PC-3 (cell line): ENCODE data around the gene P3R3URF. TPM values are rescaled to one million over a fixed set of nuclear protein-coding genes. Genes with fewer than 3 reads are reported as not detected.

Experiments
- ATAC-seq: fragments of 200-7000 bp; cut with Tn5 transposase; 2 replicates; pipeline ENCODE4 v1.9.1; 2020; ENCODE audit warnings: mild to moderate bottlenecking, moderate library complexity
- BruUV-seq: library from RNA; stranded (reverse); fragments of 400-500 nt; replicated peaks from 2 replicates; lab custom pipeline; 2021; lab: Mats Ljungman, UMichigan
- CTCF ChIA-PET: fragments of 300-600 bp; sonication (Branson Sonifier 250); formaldehyde crosslinking; loops from one replicate; lab custom pipeline; 2022; ENCODE audit warnings: antibody characterized with exemption; lab: Charles Lee
- POLR2A ChIA-PET: fragments of 300-600 bp; sonication (Branson Sonifier 250); formaldehyde crosslinking; loops from one replicate; lab custom pipeline; 2022; ENCODE audit warnings: antibody characterized with exemption; ENCODE audit not compliant: unreplicated experiment; lab: Charles Lee
- DNase-seq: peaks from one replicate; pipeline ENCODE4 v3.0.0-alpha.2; 2015
- H2AFZ ChIP-seq: fragments of 300-600 bp; sonication (generic); 2 replicates; pipeline ENCODE4 v1.6.0; 2016; ENCODE audit warnings: antibody characterized with exemption, low read length
- H3F3A ChIP-seq: fragments of 300-600 bp; sonication (generic); one replicate; pipeline ENCODE4 v1.6.0; 2017; ENCODE audit warnings: antibody characterized with exemption, low read length, control low read depth, mild to moderate bottlenecking; ENCODE audit not compliant: unreplicated experiment
- H3K27ac ChIP-seq: fragments of 300-600 bp; sonication (generic); 2 replicates; pipeline ENCODE4 v1.5.1; 2016; ENCODE audit warnings: mild to moderate bottlenecking, low read length
- H3K27me3 ChIP-seq: fragments of 300-600 bp; sonication (generic); 2 replicates; pipeline ENCODE4 v1.6.1; 2016; ENCODE audit warnings: low read length, mixed read lengths
- H3K36me3 ChIP-seq: fragments of 300-600 bp; sonication (generic); 2 replicates; pipeline ENCODE4 v1.6.1; 2016; ENCODE audit warnings: low read depth, mixed run types, low read length, mixed read lengths
- H3K4me1 ChIP-seq: fragments of 300-600 bp; sonication (generic); 2 replicates; pipeline ENCODE4 v1.5.1; 2016; ENCODE audit warnings: low read length; ENCODE audit not compliant: insufficient read depth
- H3K4me2 ChIP-seq: fragments of 300-600 bp; sonication (generic); 2 replicates; pipeline ENCODE4 v1.6.0; 2016; ENCODE audit warnings: low read length
- H3K4me3 ChIP-seq: fragments of 300-600 bp; sonication (generic); 2 replicates; pipeline ENCODE4 v1.5.1; 2016; ENCODE audit warnings: mild to moderate bottlenecking, low read length, mixed read lengths
- H3K79me2 ChIP-seq: fragments of 300-600 bp; sonication (generic); 2 replicates; pipeline ENCODE4 v1.6.1; 2017; ENCODE audit warnings: low read length, mixed read lengths
- H3K9ac ChIP-seq: fragments of 300-600 bp; sonication (generic); 2 replicates; pipeline ENCODE4 v1.6.0; 2016; ENCODE audit warnings: mild to moderate bottlenecking, low read length
- H3K9me2 ChIP-seq: fragments of 300-600 bp; sonication (generic); replicated peaks from 2 replicates; pipeline ENCODE4 v1.6.1; 2016; ENCODE audit warnings: mixed run types, low read length, mixed read lengths
- H3K9me3 ChIP-seq: fragments of 300-600 bp; sonication (generic); 2 replicates; pipeline ENCODE4 v1.6.1; 2016; ENCODE audit warnings: low read length, mixed read lengths
- H4K20me1 ChIP-seq: fragments of 300-600 bp; sonication (generic); 2 replicates; pipeline ENCODE4 v1.6.1; 2016; ENCODE audit warnings: low read length, mixed read lengths
- CTCF ChIP-seq: fragments of 300-600 bp; sonication (generic); conservative IDR thresholded peaks from 2 replicates; pipeline ENCODE4 v1.5.1; 2017; ENCODE audit warnings: antibody characterized with exemption, low read depth, mild to moderate bottlenecking, low read length
- EZH2 ChIP-seq: fragments of 300-600 bp; sonication (generic); IDR thresholded peaks from one replicate; pipeline ENCODE4 v1.6.1; 2017; ENCODE audit warnings: antibody characterized with exemption, mild to moderate bottlenecking, low read length; ENCODE audit not compliant: unreplicated experiment
- EZH2phosphoT487 ChIP-seq: fragments of 300-600 bp; sonication (generic); IDR thresholded peaks from 2 replicates; pipeline ENCODE4 v1.6.1; 2018; ENCODE audit warnings: mild to moderate bottlenecking, antibody characterized with exemption, low read length, borderline replicate concordance
- intact Hi-C: fragments of 100-400 bp; cut with micrococcal nuclease; formaldehyde crosslinking; loops from 2 replicates; pipeline ENCODE4 v1.9.0; 2023
- total RNA-seq: library from RNA; depleted of rRNA; stranded (reverse); fragments of >200 nt; gene quantifications from 2 replicates; pipeline ENCODE4 v1.2.3, GENCODE V29; 2014; rRNA removed

P3R3URF gene
- total RNA-seq, 1 experiment from 2014 or later, result not detected

GRCh38 chr1:46128344-46128743, 47.9 kb downstream of the P3R3URF start:
- H3K9me3 ChIP-seq, result no peaks in the 10 kb centered on the region
- peak; percentile 89 for DNase-seq
- intact Hi-C loops, result loop anchor here (1.0 kb wide), 2 partner anchors 20 to 44 kb away; no protein-coding TSS in a partner anchor
- peaks cover 76% of the 10 kb centered on the region for H3K79me2 ChIP-seq
- no peak overlapping the region for H3K9ac ChIP-seq
- peaks cover 20% of the 10 kb centered on the region for H3K4me1 ChIP-seq
- H4K20me1 ChIP-seq, result peaks cover 12% of the 10 kb centered on the region; the same call in 1 of the 2 replicates
- peak overlapping the region; percentile 36 for H3K27ac ChIP-seq
- ChIA-PET POLR2A (no interaction called here), CTCF (no interaction called here)
- H3K9me2 ChIP-seq, result no peaks in the 10 kb centered on the region
- no peak overlapping the region for H3K4me3 ChIP-seq
- TF ChIP-seq EZH2phosphoT487, result no peak
- no peak for TF ChIP-seq EZH2
- no peak for TF ChIP-seq CTCF
- H3F3A ChIP-seq, result no peaks in the 10 kb centered on the region
- peak; percentile 15 for ATAC-seq
- no peaks in the 10 kb centered on the region for H3K27me3 ChIP-seq
- no peak overlapping the region for H2AFZ ChIP-seq
- H3K4me2 ChIP-seq, result peak overlapping the region; percentile 48
- no TSS peak for BruUV-seq
- H3K36me3 ChIP-seq, result peaks cover 3% of the 10 kb centered on the region; the same call in 1 of the 2 replicates

Other genes starting within 250 kb of the P3R3URF start
- gene PIK3R3, start 43.9 kb downstream of the P3R3URF start, total RNA-seq, result 17.7 and 18.5 TPM in 2 replicates
- 33.3 and 33.7 TPM in 2 replicates for gene TSPAN1, start 1.4 kb downstream of the P3R3URF start, total RNA-seq
- gene POMGNT1, start 21.9 kb upstream of the P3R3URF start, total RNA-seq, result 84.8 and 92.5 TPM in 2 replicates
- gene LURAP1, start 26.8 kb upstream of the P3R3URF start, total RNA-seq, result 0.29 TPM in 1 of 2 replicates, not detected in the other
- 26.0 and 29.4 TPM in 2 replicates for gene RAD54L, start 71.3 kb upstream of the P3R3URF start, total RNA-seq
- gene LRRC41, start 127.1 kb upstream of the P3R3URF start, total RNA-seq, result 52.7 TPM in 2 replicates
- 642 and 885 TPM in 2 replicates for gene UQCRH, start 127.2 kb upstream of the P3R3URF start, total RNA-seq
- gene NSUN4, start 164.3 kb upstream of the P3R3URF start, total RNA-seq, result 14.2 and 16.8 TPM in 2 replicates
- 2.0 and 5.0 TPM in 2 replicates for gene FAAH, start 217.8 kb upstream of the P3R3URF start, total RNA-seq